Measurements from ENCODE around the gene AP1M1. TPM values are rescaled to one million over a fixed set of nuclear protein-coding genes. Genes with fewer than 3 reads are reported as not detected.

AP1M1 gene
- total RNA-seq, 1 experiment from 2014 or later = 27.7 TPM

- no peak for TF ChIP-seq ARID4B (CRISPR knock-in tag; IDR thresholded peaks at IDR 0.05; ENCODE audit: borderline replicate concordance)
These were observed 30.3 kb downstream of the AP1M1 start (continued) for GRCh38 chr19:16227837-16228636.

GRCh38 chr19:16228637-16229321, 31.1 kb downstream of the AP1M1 start:
- Mint-ChIP-seq H3K27ac (0 out of 2 replicates have a peak overlapping the region, but pooled peaks have one; percentile 32), H3K4me3 (no peak overlapping the region), H3K9me3 (no peaks in the 10 kb centered on the region), H3K27me3 (ENCODE audit: low read depth) (no peaks in the 10 kb centered on the region; the same call in 1 of the 2 replicates), H3K36me3 (peaks cover 2% of the 10 kb centered on the region; the same call in 1 of the 2 replicates), H3K4me1 (no peaks in the 10 kb centered on the region)
- CTCF ChIA-PET = interaction anchor here (1.0 kb wide), 1 partner anchor 18 kb away, joined by 3 read pairs; no protein-coding TSS in a partner anchor
- POLR2A ChIA-PET = no interaction called here
- DNase-seq (ENCODE audit: low spot score) = no peak
- ATAC-seq = no peak
- no peak for TF ChIP-seq SMAD3 (CRISPR knock-in tag; IDR thresholded peaks at IDR 0.05; ENCODE audit: borderline replicate concordance)
- TF ChIP-seq ATF2 (CRISPR knock-in tag; IDR thresholded peaks at IDR 0.05; ENCODE audit: borderline replicate concordance, low read depth) = no peak
- TF ChIP-seq ARID4B (CRISPR knock-in tag; IDR thresholded peaks at IDR 0.05; ENCODE audit: borderline replicate concordance) = no peak
- no peak for TF ChIP-seq ZMAT4 (CRISPR knock-in tag; IDR thresholded peaks at IDR 0.05)
- TF ChIP-seq IRF2 (CRISPR knock-in tag; IDR thresholded peaks at IDR 0.05; ENCODE audit: borderline replicate concordance, low read depth) = no peak
- TF ChIP-seq ZNF263 (CRISPR knock-in tag; IDR thresholded peaks at IDR 0.05; ENCODE audit: low read depth) = no peak
- TF ChIP-seq MYBL2 (CRISPR knock-in tag; IDR thresholded peaks at IDR 0.05) = no peak
- TF ChIP-seq ZNF532 (CRISPR knock-in tag; IDR thresholded peaks at IDR 0.05; ENCODE audit: borderline replicate concordance) = no peak
- no peak for TF ChIP-seq AFF4 (CRISPR knock-in tag; IDR thresholded peaks at IDR 0.05; ENCODE audit: borderline replicate concordance)
- no peak for TF ChIP-seq ATF6 (CRISPR knock-in tag; IDR thresholded peaks at IDR 0.05)
